Measurements from ENCODE around the gene PSG7.
"Not testable (repeated sequence)": the region's sequence is repeated elsewhere in the genome, so short reads cannot be mapped to it uniquely, and the experiment has no call there.

PSG7 gene

DNA sequence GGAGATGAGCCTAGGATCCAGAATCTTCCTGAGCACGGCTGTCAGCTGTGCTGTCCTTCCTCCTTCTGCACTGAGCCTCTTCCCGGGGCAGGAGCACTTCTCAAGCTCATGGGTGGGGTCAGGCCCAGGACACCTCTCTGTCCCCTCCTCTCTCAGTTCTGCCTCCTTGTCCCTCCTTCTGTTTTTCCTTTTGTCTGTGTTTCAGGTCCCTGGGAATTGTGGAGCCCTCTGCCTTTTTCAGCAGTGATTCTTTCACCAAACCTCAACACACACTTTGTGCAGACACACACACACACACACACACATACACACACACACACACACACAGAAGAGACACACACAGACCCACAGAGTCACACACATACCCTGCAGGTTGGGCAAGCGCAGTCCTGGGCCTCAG, at the start of gene PSG7:
Gene PSG7 (minus strand): TSS at position 101 of the 400 bp plus-strand sequence. CDS start 131 bp downstream, outside the sequence.
- H3K79me2 ChIP-seq (ENCODE audit: insufficient read depth, low read length); DNase-seq; H4K20me1 ChIP-seq (ENCODE audit: insufficient read depth, low read length); H2AFZ ChIP-seq (ENCODE audit: low read depth, low read length); H3K36me3 ChIP-seq (ENCODE audit: insufficient read depth, low read length); H3K4me3 ChIP-seq (ENCODE audit: low read depth in 1 of 2, low read length in 2 of 2); H3K27me3 ChIP-seq (ENCODE audit: insufficient read depth, low read length, poor library complexity); ATAC-seq (ENCODE audit: insufficient read depth, low read depth); H3K4me2 ChIP-seq (ENCODE audit: insufficient read depth, low read length); H3K27ac ChIP-seq (ENCODE audit: low read length); H3K9ac ChIP-seq (ENCODE audit: low read depth, low read length); H3K9me3 ChIP-seq (ENCODE audit: insufficient read depth, low read length, severe bottlenecking); H3K4me1 ChIP-seq (ENCODE audit: insufficient read depth, low read length): not testable (repeated sequence)

GRCh38 chr19:42985588-42985987, 48.6 kb upstream of the PSG7 start:
- Histone ChIP-seq H3K36me3 (ENCODE audit: insufficient read depth, low read length) (no peaks in the 10 kb centered on the region), H3K9me3 (ENCODE audit: insufficient read depth, low read length, severe bottlenecking) (no peaks in the 10 kb centered on the region), H2AFZ (ENCODE audit: low read depth, low read length) (no peak overlapping the region), H3K27ac (ENCODE audit: low read length) (no peak overlapping the region), H3K9ac (ENCODE audit: low read depth, low read length) (no peak overlapping the region), H3K4me1 (ENCODE audit: insufficient read depth, low read length) (no peaks in the 10 kb centered on the region), H4K20me1 (ENCODE audit: insufficient read depth, low read length) (no peaks in the 10 kb centered on the region), H3K4me3 (ENCODE audit: low read depth in 1 of 2, low read length in 2 of 2) (no peak overlapping the region), H3K27me3 (ENCODE audit: insufficient read depth, low read length, poor library complexity) (no peaks in the 10 kb centered on the region), H3K79me2 (ENCODE audit: insufficient read depth, low read length) (no peaks in the 10 kb centered on the region), H3K4me2 (ENCODE audit: insufficient read depth, low read length) (no peak overlapping the region)
- ATAC-seq (ENCODE audit: insufficient read depth, low read depth) (no peak), DNase-seq (no peak)
- no peak for TF ChIP-seq EZH2 (IDR thresholded peaks at IDR 0.05; ENCODE audit: borderline replicate concordance, low read depth, low read length, severe bottlenecking)
- TF ChIP-seq, protein P1, sequence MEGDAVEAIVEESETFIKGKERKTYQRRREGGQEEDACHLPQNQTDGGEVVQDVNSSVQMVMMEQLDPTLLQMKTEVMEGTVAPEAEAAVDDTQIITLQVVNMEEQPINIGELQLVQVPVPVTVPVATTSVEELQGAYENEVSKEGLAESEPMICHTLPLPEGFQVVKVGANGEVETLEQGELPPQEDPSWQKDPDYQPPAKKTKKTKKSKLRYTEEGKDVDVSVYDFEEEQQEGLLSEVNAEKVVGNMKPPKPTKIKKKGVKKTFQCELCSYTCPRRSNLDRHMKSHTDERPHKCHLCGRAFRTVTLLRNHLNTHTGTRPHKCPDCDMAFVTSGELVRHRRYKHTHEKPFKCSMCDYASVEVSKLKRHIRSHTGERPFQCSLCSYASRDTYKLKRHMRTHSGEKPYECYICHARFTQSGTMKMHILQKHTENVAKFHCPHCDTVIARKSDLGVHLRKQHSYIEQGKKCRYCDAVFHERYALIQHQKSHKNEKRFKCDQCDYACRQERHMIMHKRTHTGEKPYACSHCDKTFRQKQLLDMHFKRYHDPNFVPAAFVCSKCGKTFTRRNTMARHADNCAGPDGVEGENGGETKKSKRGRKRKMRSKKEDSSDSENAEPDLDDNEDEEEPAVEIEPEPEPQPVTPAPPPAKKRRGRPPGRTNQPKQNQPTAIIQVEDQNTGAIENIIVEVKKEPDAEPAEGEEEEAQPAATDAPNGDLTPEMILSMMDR (IDR thresholded peaks at IDR 0.05; ENCODE audit: borderline replicate concordance, extremely low read depth, low read length, poor library complexity, severe bottlenecking): no peak

DNA sequence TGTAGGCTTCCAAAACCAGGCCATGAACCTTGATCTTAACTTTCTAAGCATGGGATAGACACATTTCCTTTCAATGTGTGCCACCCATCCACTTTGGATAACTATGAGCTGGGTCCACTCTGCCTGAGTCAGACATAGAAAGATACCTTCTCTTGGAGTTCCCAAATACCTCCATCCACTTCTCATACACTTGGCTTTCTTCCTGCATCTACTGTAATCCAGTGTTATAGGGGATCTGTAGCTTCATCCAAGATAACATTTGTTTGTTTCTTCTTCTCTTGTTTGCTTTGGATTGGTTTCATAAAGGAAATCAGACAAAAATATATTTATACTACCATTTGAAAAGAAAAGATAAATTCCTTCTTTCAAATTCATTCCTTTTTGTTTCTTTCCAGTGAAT, 45.1 kb upstream of the PSG7 start:
- H3K4me1 ChIP-seq (ENCODE audit: insufficient read depth, low read length); H2AFZ ChIP-seq (ENCODE audit: low read depth, low read length); H3K27me3 ChIP-seq (ENCODE audit: insufficient read depth, low read length, poor library complexity); ATAC-seq (ENCODE audit: insufficient read depth, low read depth); H3K9me3 ChIP-seq (ENCODE audit: insufficient read depth, low read length, severe bottlenecking); H3K4me3 ChIP-seq (ENCODE audit: low read depth in 1 of 2, low read length in 2 of 2); H3K4me2 ChIP-seq (ENCODE audit: insufficient read depth, low read length); H4K20me1 ChIP-seq (ENCODE audit: insufficient read depth, low read length); H3K9ac ChIP-seq (ENCODE audit: low read depth, low read length); DNase-seq; H3K27ac ChIP-seq (ENCODE audit: low read length); H3K36me3 ChIP-seq (ENCODE audit: insufficient read depth, low read length); H3K79me2 ChIP-seq (ENCODE audit: insufficient read depth, low read length): not testable (repeated sequence)

DNA sequence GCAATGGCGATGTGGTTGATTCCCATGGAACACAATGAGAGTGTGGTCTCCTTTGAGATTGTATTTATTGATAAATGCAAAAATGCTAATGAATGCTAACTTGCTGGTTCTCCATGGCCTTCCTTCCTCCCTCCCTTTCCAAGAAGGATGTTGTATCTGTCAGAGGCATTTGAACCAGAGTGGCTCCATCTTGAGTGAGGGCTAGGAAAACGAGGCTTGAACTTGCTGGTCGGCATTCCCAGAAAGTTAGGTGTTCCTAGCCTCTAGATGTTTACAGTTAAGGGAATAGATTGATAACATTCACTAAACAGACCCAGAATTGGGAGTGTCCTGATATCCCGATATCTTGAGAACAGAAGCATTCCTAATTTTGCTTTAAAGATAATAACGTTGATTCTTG, 34.4 kb upstream of the PSG7 start:
- H3K27me3 ChIP-seq (ENCODE audit: insufficient read depth, low read length, poor library complexity); H3K9me3 ChIP-seq (ENCODE audit: insufficient read depth, low read length, severe bottlenecking); H2AFZ ChIP-seq (ENCODE audit: low read depth, low read length); H3K79me2 ChIP-seq (ENCODE audit: insufficient read depth, low read length); H3K36me3 ChIP-seq (ENCODE audit: insufficient read depth, low read length); H3K4me3 ChIP-seq (ENCODE audit: low read depth in 1 of 2, low read length in 2 of 2); H3K9ac ChIP-seq (ENCODE audit: low read depth, low read length); H4K20me1 ChIP-seq (ENCODE audit: insufficient read depth, low read length); ATAC-seq (ENCODE audit: insufficient read depth, low read depth); H3K27ac ChIP-seq (ENCODE audit: low read length); H3K4me1 ChIP-seq (ENCODE audit: insufficient read depth, low read length); H3K4me2 ChIP-seq (ENCODE audit: insufficient read depth, low read length); DNase-seq: not testable (repeated sequence)

DNA sequence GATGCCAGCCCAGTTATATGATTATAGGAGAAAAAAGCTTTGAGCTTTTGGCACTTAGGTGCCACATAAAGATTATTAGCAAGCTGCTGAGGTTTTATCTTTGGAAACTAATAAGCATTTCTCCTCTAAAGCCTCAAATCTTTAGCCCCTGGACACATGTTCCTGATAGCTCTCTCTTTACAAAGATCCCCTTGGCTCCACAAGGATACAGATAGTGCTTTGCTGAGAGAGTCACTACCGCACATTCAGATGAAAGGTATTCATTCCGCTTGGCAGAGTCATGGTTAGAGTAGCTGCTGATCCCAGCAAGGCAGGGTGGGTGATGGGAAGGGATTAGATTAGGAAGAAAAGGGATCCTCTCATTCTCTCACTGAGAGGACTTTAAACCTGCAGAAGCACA, 28.2 kb upstream of the PSG7 start:
- Histone ChIP-seq H4K20me1 (ENCODE audit: insufficient read depth, low read length) (no peaks in the 10 kb centered on the region), H3K9me3 (ENCODE audit: insufficient read depth, low read length, severe bottlenecking) (no peaks in the 10 kb centered on the region), H3K27me3 (ENCODE audit: insufficient read depth, low read length, poor library complexity) (no peaks in the 10 kb centered on the region), H3K36me3 (ENCODE audit: insufficient read depth, low read length) (no peaks in the 10 kb centered on the region), H3K9ac (ENCODE audit: low read depth, low read length) (no peak overlapping the region), H3K79me2 (ENCODE audit: insufficient read depth, low read length) (no peaks in the 10 kb centered on the region), H2AFZ (ENCODE audit: low read depth, low read length) (no peak overlapping the region), H3K4me3 (ENCODE audit: low read depth in 1 of 2, low read length in 2 of 2) (no peak overlapping the region), H3K4me1 (ENCODE audit: insufficient read depth, low read length) (no peaks in the 10 kb centered on the region), H3K4me2 (ENCODE audit: insufficient read depth, low read length) (no peak overlapping the region), H3K27ac (ENCODE audit: low read length) (no peak overlapping the region)
- ATAC-seq (ENCODE audit: insufficient read depth, low read depth) (no peak), DNase-seq (no peak)
- no peak for TF ChIP-seq EZH2 (IDR thresholded peaks at IDR 0.05; ENCODE audit: borderline replicate concordance, low read depth, low read length, severe bottlenecking)
- TF ChIP-seq, protein P1 (IDR thresholded peaks at IDR 0.05; ENCODE audit: borderline replicate concordance, extremely low read depth, low read length, poor library complexity, severe bottlenecking): no peak
